OCI-LY1 (cell line): ENCODE measurements around the gene CD300LB.

Experiments used
- H2AFZ ChIP-seq: fragments of 200-600 bp; sonication (generic), shearing (Covaris generic); 2 replicates; pipeline ENCODE4 v1.6.0; 2014; ENCODE audit warnings: antibody characterized with exemption, mild to moderate bottlenecking, low read length
- H3F3A ChIP-seq: fragments of 200-600 bp; sonication (generic), shearing (Covaris generic); 2 replicates; pipeline ENCODE4 v1.6.0; 2014; ENCODE audit warnings: mild to moderate bottlenecking, antibody characterized with exemption, low read length, moderate library complexity; ENCODE audit not compliant: insufficient read depth
- H3K27ac ChIP-seq: fragments of 200-600 bp; sonication (generic); 2 replicates; pipeline ENCODE4 v1.5.1; 2014; ENCODE audit warnings: low read length, mixed run types, mild to moderate bottlenecking, low read depth; ENCODE audit not compliant: poor library complexity, severe bottlenecking
- H3K27me3 ChIP-seq: fragments of 200-600 bp; sonication (generic); 2 replicates; pipeline ENCODE4 v1.6.0; 2014; ENCODE audit warnings: antibody characterized with exemption, mild to moderate bottlenecking, low read length, moderate library complexity; ENCODE audit not compliant: insufficient read depth
- H3K36me3 ChIP-seq: fragments of 200-600 bp; sonication (generic); 2 replicates; pipeline ENCODE4 v1.6.1; 2014; ENCODE audit warnings: mild to moderate bottlenecking, antibody characterized with exemption, low read length, moderate library complexity, mixed read lengths; ENCODE audit not compliant: insufficient read depth
- H3K4me1 ChIP-seq: fragments of 200-600 bp; sonication (generic); 2 replicates; pipeline ENCODE4 v1.5.1; 2014; ENCODE audit warnings: mild to moderate bottlenecking, low read length, moderate library complexity; ENCODE audit not compliant: insufficient read depth, severe bottlenecking
- H3K4me2 ChIP-seq: fragments of 200-600 bp; sonication (generic), shearing (Covaris generic); 2 replicates; pipeline ENCODE4 v1.6.1; 2014; ENCODE audit warnings: low read length
- H3K4me3 ChIP-seq: fragments of 200-600 bp; sonication (generic); 2 replicates; pipeline ENCODE4 v1.5.1; 2014; ENCODE audit warnings: low read length, low read depth, mild to moderate bottlenecking, mixed read lengths; ENCODE audit not compliant: poor library complexity, severe bottlenecking
- H3K79me2 ChIP-seq: fragments of 200-600 bp; shearing (Covaris generic); 2 replicates; pipeline ENCODE4 v1.6.1; 2016; ENCODE audit warnings: mixed run types, low read length, mixed read lengths; ENCODE audit not compliant: insufficient read depth
- H3K9ac ChIP-seq: fragments of 200-600 bp; sonication (generic), shearing (Covaris generic); 2 replicates; pipeline ENCODE4 v1.6.1; 2014; ENCODE audit warnings: mild to moderate bottlenecking, low read length, mixed read lengths
- H3K9me2 ChIP-seq: fragments of 200-600 bp; sonication (generic), shearing (Covaris generic); 2 replicates; pipeline ENCODE4 v1.6.1; 2014; ENCODE audit warnings: low read depth, mild to moderate bottlenecking, low read length, mixed read lengths
- H3K9me3 ChIP-seq: fragments of 200-600 bp; shearing (Covaris generic); 2 replicates; pipeline ENCODE4 v1.6.1; 2014; ENCODE audit warnings: low read length, mixed read lengths
- H4K20me1 ChIP-seq: fragments of 200-600 bp; sonication (generic), shearing (Covaris generic); 2 replicates; pipeline ENCODE4 v1.6.0; 2016; ENCODE audit warnings: mild to moderate bottlenecking, low read length; ENCODE audit not compliant: insufficient read depth
- EZH2 ChIP-seq: fragments of 200-600 bp; sonication (generic), shearing (Covaris generic); IDR thresholded peaks from 2 replicates; pipeline ENCODE4 v1.8.0; 2017; ENCODE audit warnings: borderline replicate concordance, mixed run types, mild to moderate bottlenecking, antibody characterized with exemption, low read length, moderate library complexity, mixed read lengths
- TF ChIP-seq, protein P1 (sequence below): fragments of 200-600 bp; sonication (generic), shearing (Covaris generic); IDR thresholded peaks from 2 replicates; pipeline ENCODE4 v1.5.1; 2017; ENCODE audit warnings: mild to moderate bottlenecking, antibody characterized with exemption, low read length, moderate library complexity, mixed read lengths

The CD300LB gene

DNA sequence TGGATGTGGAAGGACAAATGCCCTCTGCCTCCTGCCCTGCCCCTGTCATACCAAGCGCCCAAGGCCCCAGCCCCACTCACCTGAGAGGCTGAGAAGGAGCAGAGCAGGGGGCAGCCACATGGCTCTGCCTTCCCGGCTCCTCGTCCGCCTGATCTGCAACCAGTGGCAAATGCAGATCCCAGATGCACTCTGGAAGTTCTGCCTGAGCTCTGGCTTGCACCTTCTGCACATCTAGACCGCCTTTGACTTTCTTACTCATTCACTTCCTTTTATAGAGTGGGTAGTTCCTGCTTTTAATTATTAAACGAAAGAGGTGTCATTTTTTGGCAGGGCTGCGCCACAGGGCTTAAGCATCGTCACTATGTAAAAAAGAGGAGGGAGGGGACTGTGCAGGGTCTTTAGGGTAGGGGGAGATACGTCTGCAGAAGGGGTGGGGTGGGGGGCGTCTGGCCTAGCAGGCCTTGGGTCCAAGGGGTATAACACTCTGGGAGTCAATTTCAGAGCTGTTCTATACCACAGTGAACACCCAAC, at the start of gene CD300LB:
Gene CD300LB (minus strand): TSS at position 245 of the 531 bp plus-strand sequence. CDS start 125 bp downstream, at position 120.
- H3K4me1 ChIP-seq, result no peaks in the 10 kb centered on the region
- H3F3A ChIP-seq, result no peaks in the 10 kb centered on the region
- no peaks in the 10 kb centered on the region for H3K9me2 ChIP-seq
- no peaks in the 10 kb centered on the region for H3K79me2 ChIP-seq
- 0 out of 2 replicates have a peak, but pooled peaks cover 4% of the 10 kb centered on the region for H3K27me3 ChIP-seq
- TF ChIP-seq EZH2, result no peak
- TF ChIP-seq, protein P1, sequence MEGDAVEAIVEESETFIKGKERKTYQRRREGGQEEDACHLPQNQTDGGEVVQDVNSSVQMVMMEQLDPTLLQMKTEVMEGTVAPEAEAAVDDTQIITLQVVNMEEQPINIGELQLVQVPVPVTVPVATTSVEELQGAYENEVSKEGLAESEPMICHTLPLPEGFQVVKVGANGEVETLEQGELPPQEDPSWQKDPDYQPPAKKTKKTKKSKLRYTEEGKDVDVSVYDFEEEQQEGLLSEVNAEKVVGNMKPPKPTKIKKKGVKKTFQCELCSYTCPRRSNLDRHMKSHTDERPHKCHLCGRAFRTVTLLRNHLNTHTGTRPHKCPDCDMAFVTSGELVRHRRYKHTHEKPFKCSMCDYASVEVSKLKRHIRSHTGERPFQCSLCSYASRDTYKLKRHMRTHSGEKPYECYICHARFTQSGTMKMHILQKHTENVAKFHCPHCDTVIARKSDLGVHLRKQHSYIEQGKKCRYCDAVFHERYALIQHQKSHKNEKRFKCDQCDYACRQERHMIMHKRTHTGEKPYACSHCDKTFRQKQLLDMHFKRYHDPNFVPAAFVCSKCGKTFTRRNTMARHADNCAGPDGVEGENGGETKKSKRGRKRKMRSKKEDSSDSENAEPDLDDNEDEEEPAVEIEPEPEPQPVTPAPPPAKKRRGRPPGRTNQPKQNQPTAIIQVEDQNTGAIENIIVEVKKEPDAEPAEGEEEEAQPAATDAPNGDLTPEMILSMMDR, result no peak
- H2AFZ ChIP-seq, result no peak within 1 kb of the TSS
- H3K36me3 ChIP-seq, result no peaks in the 10 kb centered on the region; the same call in 1 of the 2 replicates
- H4K20me1 ChIP-seq, result no peaks in the 10 kb centered on the region
- no peak within 1 kb of the TSS for H3K4me3 ChIP-seq
- H3K9me3 ChIP-seq, result no peaks in the 10 kb centered on the region
- H3K4me2 ChIP-seq, result no peak within 1 kb of the TSS
- no peak within 1 kb of the TSS for H3K9ac ChIP-seq
- H3K27ac ChIP-seq, result no peak within 1 kb of the TSS

DNA sequence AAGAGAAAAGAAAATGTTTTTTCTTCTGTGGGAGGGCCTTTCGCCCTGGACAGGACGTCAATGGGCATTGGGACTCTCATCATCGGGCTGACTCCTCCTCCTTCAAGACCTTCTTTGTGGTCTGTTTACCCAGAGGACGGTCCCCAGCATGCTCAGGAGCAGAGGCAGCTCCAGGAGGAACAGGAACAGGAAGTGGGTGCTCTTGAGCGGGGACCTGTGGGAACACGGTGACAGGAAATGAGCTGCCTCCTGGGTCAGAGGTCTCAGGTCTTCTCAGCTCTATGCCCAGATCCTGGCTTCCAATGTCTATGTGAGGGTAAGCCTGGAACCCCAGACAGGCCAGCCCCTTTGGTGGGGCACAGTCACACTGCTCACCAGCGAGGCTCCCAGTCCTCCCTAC, 48.6 kb upstream of the CD300LB start:
- Histone ChIP-seq H3K79me2 (no peaks in the 10 kb centered on the region), H4K20me1 (no peaks in the 10 kb centered on the region), H3K27ac (no peak overlapping the region), H2AFZ (no peak overlapping the region), H3K4me3 (no peak overlapping the region), H3K4me2 (no peak overlapping the region), H3K9ac (no peak overlapping the region), H3K27me3 (0 out of 2 replicates have a peak, but pooled peaks cover 3% of the 10 kb centered on the region), H3K9me3 (no peaks in the 10 kb centered on the region), H3K4me1 (no peaks in the 10 kb centered on the region), H3K9me2 (no peaks in the 10 kb centered on the region), H3K36me3 (no peaks in the 10 kb centered on the region), H3F3A (no peaks in the 10 kb centered on the region)
- TF ChIP-seq, protein P1, result no peak
- no peak for TF ChIP-seq EZH2

DNA sequence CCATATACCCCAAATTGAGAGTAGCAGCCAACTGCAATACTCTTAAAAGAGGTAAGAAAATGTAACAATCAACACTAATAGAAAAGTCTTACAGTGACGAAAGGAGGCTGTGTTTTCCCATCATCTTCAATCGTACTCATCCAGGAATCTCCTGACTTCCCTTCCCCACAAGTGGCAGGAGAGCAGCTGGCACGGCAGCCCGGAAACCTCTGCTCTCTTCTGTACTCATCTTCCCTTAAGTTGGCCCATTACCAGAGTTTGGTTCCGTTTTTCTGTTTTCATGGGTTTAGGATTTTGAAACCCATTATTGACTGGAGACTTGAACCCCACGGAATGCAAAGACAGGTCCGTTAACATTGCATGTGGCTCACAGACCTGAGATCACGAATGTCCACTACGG, 47.7 kb upstream of the CD300LB start:
- Histone ChIP-seq H3K4me1 (no peaks in the 10 kb centered on the region), H3F3A (no peaks in the 10 kb centered on the region), H3K27me3 (no peaks in the 10 kb centered on the region), H3K4me2 (no peak overlapping the region), H2AFZ (no peak overlapping the region), H3K27ac (no peak overlapping the region), H3K79me2 (no peaks in the 10 kb centered on the region), H3K4me3 (no peak overlapping the region), H3K9ac (no peak overlapping the region), H3K9me2 (no peaks in the 10 kb centered on the region), H3K9me3 (no peaks in the 10 kb centered on the region), H3K36me3 (no peaks in the 10 kb centered on the region), H4K20me1 (no peaks in the 10 kb centered on the region)
- TF ChIP-seq, protein P1, result no peak
- TF ChIP-seq EZH2, result no peak
